Epidermal melanocyte (primary cell): ENCODE data around the gene CSMD2.
"Not testable (repeated sequence)": the region's sequence is repeated elsewhere in the genome, so short reads cannot be mapped to it uniquely, and the experiment has no call there.

ENCODE experiments used
- DNase-seq: peaks from one replicate; pipeline ENCODE4 v3.0.0; 2011; ENCODE audit warnings: low spot score; ENCODE audit not compliant: insufficient read length

CSMD2 gene

GRCh38 chr1:34055818-34056217, 109.2 kb downstream of the CSMD2 start:
- DNase-seq: no peak

GRCh38 chr1:34054920-34055319, 110.1 kb downstream of the CSMD2 start:
- DNase-seq: no peak

GRCh38 chr1:34053660-34054059, 111.4 kb downstream of the CSMD2 start:
- no peak for DNase-seq

GRCh38 chr1:34052565-34052964, 112.5 kb downstream of the CSMD2 start:
- DNase-seq: no peak

- DNase-seq: no peak
These were observed 114.1 kb downstream of the CSMD2 start for GRCh38 chr1:34050709-34051485.

GRCh38 chr1:34049994-34050393, 115.0 kb downstream of the CSMD2 start:
- DNase-seq: no peak

GRCh38 chr1:34049477-34049876, 115.6 kb downstream of the CSMD2 start:
- DNase-seq: no peak

GRCh38 chr1:34037856-34038255, 127.2 kb downstream of the CSMD2 start:
- DNase-seq: no peak

- no peak for DNase-seq
These were observed 127.9 kb downstream of the CSMD2 start for GRCh38 chr1:34037109-34037508.

- no peak for DNase-seq
These were observed 131.0 kb downstream of the CSMD2 start for GRCh38 chr1:34034036-34034435.

GRCh38 chr1:34029954-34030353, 135.1 kb downstream of the CSMD2 start:
- no peak for DNase-seq

- DNase-seq: no peak
These were observed 135.5 kb downstream of the CSMD2 start for GRCh38 chr1:34029515-34029914.

GRCh38 chr1:34028381-34029055, 136.5 kb downstream of the CSMD2 start:
- no peak for DNase-seq

- no peak for DNase-seq
These were observed 139.4 kb downstream of the CSMD2 start for GRCh38 chr1:34025675-34026074.

GRCh38 chr1:34024485-34024884, 140.5 kb downstream of the CSMD2 start:
- no peak for DNase-seq

- no peak for DNase-seq
These were observed 145.1 kb downstream of the CSMD2 start for GRCh38 chr1:34019741-34020552.

GRCh38 chr1:34018285-34018684, 146.7 kb downstream of the CSMD2 start:
- DNase-seq: no peak

- not testable (repeated sequence) for DNase-seq
These were observed 148.7 kb downstream of the CSMD2 start for GRCh38 chr1:34016281-34016680.

- no peak for DNase-seq
These were observed 150.9 kb downstream of the CSMD2 start for GRCh38 chr1:34013958-34014737.

- DNase-seq: no peak
These were observed 151.9 kb downstream of the CSMD2 start for GRCh38 chr1:34013136-34013535.

GRCh38 chr1:34009340-34009985, 155.6 kb downstream of the CSMD2 start:
- DNase-seq: no peak
